Islet of Langerhans (tissue), 1 donor: ENCODE measurements around the gene DSCAM.

Experiments used
- FAIRE-seq: peaks from one replicate; lab custom pipeline; 2011; peaks lifted over from hg19 to GRCh38; lab: Jason Lieb, UNC

Gene DSCAM

GRCh38 chr21:39972976-39973770 is 873.8 kb downstream of the DSCAM start:
- FAIRE-seq = no peak

GRCh38 chr21:39972471-39972870 is 874.5 kb downstream of the DSCAM start:
- FAIRE-seq = no peak

- peak; percentile 47 for FAIRE-seq
These were observed 875.0 kb downstream of the DSCAM start for GRCh38 chr21:39971956-39972355.

- FAIRE-seq = no peak
These were observed 877.1 kb downstream of the DSCAM start for GRCh38 chr21:39969691-39970364.

GRCh38 chr21:39968010-39968409 is 878.9 kb downstream of the DSCAM start:
- no peak for FAIRE-seq

GRCh38 chr21:39966786-39967185 is 880.2 kb downstream of the DSCAM start:
- no peak for FAIRE-seq

- FAIRE-seq = no peak
These were observed 881.9 kb downstream of the DSCAM start for GRCh38 chr21:39965026-39965425.

- no peak for FAIRE-seq
These were observed 885.7 kb downstream of the DSCAM start for GRCh38 chr21:39961251-39961650.
